HuH-7 (cell line): ENCODE data around the gene KIF5B.
"Not testable (repeated sequence)": the region's sequence is repeated elsewhere in the genome, so short reads cannot be mapped to it uniquely, and the experiment has no call there.

Experiments
- DNase-seq: peaks from one replicate; pipeline ENCODE4 v3.0.0; 2011; ENCODE audit warnings: low spot score

KIF5B gene

DNA sequence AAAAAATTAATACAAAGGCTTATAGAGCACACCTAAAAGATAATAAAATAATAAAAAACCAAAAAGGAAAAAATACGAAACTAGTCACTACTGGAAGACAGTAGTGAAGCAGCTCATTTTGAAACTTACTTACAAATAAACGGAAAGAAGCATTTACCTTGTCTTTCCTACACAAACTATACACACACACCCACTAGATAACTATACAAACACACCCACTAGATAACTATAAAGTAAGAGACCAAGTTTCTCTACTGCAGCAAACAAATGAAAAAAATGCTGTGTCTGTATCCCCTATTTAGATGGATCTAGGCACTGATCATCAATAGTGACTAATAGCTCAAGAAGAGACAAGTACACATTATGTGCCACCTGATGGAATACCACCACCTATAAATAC is 49.2 kb downstream of the KIF5B start:
- DNase-seq, result no peak

DNA sequence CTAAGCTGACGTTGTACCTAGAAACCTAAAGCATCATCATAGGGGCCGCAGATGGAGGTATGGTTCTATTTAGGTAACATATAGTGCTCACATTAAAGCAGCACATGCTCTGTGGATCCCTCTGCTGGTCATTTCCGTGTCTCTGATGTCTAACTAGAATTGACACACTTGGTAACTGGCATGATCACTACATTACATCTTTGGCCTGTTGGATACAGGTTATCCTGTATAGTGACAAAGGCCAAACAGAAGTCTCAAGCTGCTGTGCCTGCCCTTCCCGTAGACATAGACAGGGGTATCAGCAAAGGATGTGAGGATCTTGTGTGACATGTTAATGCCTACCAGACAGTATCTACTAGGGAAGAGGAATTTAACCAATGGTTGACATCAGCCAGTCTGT is 51.2 kb downstream of the KIF5B start:
- peak; percentile 52 for DNase-seq

DNA sequence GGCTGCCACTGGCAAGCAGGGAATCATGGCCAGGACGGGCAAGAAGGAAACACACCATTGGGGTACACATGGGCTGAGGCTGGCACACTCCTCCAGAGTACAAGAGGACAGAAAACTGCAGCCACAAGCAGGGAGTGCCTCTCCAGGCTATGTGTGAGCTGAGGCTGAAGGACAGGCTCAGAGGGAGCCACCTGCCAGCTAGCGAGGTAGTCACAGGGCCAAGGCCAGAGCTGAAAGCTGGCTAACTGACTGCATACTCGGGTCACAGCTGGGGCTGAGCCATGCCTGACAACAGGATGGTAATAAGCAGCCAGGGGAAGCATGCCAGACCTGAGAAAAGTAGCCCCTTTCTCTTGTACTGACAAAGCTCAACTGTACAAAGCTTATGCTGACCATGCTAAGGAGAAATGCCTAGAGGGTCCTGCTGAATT is 52.0 kb downstream of the KIF5B start:
- no peak for DNase-seq

DNA sequence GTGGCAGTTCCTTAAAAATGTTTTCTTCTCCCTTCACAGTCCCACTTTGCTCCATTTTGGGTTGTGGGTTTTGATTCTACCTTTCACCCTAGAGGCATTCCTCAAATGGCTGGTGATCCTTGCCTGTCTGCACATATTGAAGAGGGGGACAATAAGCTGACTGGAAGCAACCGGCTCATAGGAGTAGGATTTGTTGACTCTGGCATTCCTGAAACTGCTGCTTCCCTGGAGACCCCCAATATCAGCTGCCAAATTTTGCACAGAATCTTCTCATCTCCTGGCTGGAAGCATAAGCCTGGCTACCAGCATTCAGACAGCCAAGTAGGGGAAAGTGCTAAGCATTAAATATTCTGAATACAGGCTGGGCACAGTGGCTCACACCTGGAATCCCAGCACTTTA is 53.7 kb downstream of the KIF5B start:
- DNase-seq, result no peak

DNA sequence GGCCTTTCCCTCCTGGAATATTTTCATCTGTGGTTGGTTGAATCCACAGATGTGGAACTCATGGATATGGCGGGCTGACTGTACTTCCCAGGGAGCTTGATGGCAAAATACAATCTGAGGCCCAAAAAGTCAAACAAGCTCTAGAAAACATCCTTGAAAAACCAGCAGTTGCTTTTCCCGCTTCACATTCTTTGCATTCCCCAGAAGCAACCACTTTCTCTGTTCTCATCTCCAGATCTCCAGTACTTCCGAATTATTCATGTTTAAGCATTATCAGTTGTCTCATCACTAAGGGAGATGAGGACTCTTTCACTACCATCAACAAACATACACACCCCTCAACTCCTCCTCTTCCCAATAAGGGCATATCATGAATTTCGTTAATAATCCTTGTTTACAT is 55.3 kb downstream of the KIF5B start:
- DNase-seq, result no peak

DNA sequence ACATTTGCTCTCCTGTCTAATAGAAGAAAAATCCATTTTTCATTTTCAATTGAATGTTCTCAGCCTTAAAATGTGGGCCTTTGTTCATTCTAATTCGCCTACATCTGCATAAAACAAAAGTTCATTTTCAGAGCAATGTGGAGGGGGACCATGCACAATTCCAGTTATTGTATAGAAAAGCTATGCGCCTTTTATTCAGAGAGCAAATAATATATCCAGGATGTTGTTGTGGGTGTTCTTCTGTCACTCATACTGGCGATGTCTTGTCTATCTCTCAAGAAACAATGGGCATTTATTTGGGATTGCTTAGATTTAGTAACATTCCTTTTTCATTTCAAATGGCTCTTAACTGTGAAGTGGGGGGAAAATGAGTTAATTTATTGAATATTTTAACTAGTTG is 56.4 kb downstream of the KIF5B start:
- no peak for DNase-seq

DNA sequence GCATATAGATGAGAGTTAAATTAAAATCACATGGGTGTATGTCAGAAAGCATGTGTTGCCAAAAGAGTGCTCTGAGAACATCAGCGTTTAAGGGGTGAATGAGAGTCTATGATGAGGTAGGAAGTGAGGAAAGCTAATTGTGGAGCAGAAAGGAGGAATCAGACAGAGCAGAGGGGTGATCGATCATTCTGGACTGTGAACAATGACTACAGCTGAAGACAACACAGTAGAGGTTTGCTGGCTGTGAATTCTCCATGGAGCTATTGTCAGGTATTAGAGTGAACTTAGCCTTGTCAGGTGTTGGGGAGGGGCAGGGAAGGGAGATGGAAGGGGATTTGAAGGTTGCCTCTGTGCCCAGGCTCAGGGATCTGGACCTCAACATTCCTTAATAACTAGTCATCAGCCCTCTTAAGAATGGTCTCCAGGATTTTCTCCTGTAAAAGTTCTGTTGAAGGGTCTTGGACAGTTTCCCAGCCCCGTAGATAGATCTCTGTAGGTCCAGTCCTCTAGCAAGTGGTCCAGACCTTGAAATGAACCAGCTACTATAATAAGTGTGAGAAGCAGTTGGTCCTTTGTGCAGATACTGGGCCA is 57.1 kb downstream of the KIF5B start:
- DNase-seq, result no peak

DNA sequence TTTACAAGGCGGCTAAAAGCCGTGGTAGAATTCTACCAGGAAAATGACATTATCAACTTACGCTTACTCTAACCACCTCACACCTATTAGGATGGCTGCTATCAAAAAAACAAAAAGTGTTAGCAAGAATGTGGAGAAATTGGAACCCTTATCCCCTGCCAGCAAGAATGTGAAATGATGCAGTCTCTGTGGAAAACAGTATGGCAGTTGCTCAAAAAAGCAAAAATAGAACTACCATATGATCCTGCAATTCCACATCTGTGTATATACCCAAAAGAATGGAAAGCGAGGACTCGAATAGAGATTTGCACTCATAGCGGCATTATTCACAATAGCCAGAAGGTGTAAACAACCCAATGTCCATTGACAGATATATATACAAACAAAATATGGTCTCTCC is 61.3 kb downstream of the KIF5B start:
- DNase-seq, result no peak

DNA sequence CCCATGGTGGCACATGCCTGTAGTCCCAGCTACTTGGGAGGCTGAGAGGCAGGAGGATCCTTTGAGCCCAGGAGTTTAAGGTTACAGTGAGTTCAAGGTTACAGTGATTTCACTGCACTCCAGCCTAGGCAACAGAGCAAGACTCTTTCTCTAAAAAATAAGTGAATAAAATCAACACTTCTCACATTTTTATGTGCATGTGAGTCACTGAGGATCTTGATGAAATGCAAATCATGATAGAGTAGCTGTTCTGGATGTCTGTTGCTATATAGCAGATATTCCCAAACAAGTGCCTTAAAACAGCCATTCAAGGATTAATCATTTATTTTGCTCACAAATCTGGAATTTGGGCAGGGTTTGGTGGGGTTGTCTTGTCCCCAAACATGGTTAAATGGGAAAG is 65.3 kb downstream of the KIF5B start:
- DNase-seq, result no peak

DNA sequence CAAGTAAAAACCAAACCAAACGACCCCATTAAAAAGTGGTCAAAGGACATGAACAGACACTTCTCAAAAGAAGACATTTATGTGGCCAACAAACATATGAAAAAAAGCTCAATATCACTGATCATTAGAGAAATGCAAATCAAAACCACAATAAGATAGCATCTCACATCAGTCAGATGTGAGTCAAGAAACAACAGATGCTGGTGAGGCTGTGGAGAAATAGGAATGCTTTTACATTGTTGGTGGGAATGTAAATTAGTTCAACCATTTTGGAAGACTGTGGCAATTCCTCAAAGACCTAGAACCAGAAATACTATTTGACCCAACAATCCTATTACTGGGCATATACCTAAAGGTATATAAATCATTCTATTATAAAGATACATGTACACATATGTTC is 68.4 kb downstream of the KIF5B start:
- not testable (repeated sequence) for DNase-seq

DNA sequence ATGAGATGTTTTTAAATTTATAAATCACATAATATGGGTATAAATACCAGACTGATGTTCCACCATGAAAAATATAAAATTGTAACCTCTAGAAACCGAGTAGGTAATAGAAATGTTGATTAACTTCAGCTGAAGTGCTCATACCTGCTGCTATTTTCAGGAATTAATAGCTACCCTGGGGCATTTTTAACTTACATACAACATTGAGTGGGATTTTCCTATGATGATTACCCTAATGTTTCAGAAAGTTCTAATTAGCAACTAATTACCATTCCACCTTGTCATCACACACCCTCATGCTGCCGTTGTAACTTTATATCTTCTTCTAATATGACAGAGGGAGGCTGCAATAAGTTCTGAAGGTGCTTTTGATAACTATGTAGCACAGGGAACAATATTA is 74.1 kb downstream of the KIF5B start:
- DNase-seq, result no peak

DNA sequence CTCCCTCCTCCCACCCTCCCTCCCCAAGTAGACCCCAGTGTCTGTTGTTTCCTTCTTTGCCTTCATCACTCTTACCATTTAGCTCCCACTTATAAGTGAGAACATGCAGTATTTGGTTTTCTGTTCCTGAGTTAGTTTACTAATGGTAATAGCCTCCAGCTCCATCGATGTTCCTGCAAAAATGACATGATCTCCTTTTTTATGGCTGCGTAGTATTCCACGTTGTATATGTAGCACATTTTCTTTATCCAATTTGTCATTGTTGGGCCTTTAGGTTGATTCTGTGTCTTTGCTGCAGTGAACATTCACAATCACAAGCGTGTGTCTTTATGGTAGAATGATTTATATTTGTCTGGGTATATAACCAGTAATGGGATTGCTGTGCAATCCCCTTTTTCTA is 75.8 kb downstream of the KIF5B start:
- DNase-seq, result no peak

DNA sequence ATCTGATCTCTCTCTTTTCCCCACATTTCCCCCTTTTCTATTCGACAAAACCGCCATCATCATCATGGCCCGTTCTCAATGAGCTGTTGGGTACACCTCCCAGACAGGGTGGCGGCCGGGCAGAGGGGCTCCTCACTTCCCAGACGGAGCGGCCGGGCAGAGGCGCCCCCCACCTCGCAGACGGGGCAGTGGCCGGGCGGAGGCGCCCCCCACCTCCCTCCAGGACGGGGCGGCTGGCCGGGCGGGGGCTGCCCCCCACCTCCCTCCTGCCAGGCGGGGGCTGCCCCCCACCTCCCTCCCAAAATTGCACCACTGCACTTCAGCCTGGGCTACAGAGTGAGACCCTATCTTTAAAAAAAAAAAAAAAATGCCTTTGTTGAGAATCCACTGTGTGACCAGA is 77.2 kb downstream of the KIF5B start:
- not testable (repeated sequence) for DNase-seq

DNA sequence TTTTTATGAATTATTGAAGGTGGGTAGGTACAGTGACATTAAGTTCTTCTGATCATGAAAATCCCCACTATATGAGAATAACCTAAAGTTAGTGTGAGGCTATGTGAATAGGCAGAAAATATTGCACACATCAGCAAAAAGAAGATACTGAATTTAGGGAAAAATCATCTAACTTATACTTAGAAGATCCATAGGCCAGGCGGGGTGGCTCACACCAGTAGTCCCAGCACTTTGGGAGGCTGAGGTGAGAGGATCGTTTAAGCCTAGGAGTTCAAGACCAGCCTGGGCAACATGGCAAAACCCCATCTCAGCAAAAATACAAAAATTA is 78.1 kb downstream of the KIF5B start:
- DNase-seq, result no peak

DNA sequence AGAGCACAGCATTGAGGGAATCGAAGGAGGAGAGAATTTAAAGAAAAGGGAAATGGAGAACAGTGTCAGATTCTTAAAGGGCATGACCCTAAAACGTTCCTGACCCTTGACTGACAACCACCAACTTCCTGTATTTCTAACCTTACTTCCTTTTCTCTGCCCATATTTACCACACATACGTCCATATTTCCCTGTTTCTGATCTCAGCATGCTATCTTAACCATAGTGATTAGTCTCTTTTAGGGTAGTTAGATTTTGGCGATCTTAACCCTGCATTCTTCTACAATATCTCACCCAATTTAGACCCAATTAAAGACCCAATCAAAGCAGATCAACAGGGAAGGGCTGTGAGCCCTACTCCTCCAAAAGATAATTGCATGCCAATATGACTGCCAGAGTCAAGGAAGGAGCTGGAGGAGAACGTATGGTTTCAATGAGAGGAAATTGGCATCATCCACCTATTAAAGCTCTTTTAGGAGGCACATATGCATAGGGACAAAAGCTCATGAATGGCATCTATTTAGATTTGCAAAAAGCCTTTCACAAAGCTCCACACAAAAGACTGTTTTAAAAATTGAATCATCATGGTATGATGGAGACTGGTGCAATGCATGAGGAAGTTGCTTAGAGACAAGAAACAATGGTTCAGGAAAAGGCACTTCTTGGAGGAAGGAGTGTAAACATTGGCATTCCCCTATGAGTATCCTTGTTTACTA is 78.6 kb downstream of the KIF5B start:
- no peak for DNase-seq

DNA sequence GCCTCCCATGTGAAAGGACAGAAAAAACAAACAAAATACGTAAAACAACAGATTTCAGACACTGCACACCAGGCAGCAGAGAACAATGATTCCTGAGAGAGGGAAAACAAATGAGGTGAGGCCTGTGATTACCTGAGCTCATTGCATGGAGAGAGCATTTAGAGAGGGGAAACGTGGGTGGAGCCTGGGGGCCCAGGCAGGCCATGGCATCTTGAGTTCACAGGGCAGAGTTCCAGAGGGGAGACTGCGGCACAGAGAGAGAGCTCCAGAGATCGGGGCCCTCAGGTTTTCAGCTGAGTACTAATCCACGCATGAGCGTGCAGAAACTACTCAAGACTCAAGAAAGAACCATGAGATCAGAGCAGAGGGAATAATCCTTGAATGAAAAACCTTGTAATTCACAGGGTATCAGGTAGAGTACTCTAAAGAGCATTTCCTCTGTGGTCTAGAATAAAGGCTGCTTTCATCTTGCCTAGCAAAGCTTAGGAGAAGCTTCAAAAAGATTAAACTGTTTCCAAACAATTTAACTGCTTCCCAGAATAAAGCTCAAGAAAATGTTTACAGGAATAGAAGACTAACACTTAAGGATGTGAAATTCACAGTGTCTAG is 81.0 kb downstream of the KIF5B start:
- DNase-seq, result no peak

DNA sequence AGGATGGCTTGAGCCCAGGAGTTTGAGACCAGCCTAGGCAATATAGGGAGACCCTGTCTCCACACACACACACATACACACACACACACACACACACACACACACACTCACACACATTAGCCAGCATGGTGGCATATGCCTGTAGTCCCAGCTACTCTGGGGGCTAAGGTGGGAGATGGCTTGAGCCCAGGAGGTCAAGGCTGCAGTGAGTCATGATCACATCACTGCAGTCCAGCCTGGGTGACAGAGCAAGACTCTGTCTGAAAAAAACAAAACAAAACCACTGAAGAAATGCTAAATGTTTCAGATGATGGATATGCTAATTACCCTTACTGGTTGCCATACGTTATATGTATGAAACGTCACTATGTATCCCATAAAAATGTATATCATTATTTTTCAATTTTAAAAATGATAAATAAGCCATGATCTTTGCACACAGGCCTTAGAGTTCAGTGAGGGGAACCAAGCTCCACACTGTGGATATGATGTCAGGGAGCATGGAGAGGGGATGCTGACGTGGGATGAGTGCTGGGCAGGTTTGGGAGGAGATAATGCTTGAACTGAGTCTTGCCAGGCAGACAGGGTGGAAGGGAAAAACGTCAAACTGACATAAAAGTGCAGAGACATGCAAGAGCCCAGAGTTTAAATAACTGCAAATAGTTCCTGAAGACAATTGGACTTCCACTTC is 81.6 kb downstream of the KIF5B start:
- no peak for DNase-seq

DNA sequence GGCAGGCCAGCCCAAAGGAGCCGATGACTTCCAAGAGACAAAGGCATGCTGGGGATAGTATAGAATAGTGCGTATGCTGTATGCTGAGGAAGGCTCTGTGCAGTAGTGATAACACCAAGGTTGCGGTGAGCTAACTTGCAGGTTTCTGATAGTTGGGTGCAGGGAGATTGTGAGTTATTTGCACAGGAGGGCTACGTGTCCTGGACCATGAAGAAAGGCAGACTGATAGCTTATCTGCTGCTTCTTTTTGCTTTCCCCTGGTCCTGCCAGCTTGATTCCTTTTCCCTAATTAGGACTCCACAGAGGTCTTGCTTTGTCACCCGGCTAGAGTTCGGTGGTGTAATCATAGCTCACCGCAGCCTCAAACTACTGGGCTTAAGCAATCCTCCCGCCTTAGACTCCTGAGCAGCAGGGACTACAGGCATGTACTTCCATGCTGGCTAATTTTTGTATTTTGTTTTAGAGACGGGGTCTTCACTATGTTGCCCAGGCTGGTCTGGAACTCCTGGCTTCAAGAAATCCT is 83.6 kb downstream of the KIF5B start:
- no peak for DNase-seq

DNA sequence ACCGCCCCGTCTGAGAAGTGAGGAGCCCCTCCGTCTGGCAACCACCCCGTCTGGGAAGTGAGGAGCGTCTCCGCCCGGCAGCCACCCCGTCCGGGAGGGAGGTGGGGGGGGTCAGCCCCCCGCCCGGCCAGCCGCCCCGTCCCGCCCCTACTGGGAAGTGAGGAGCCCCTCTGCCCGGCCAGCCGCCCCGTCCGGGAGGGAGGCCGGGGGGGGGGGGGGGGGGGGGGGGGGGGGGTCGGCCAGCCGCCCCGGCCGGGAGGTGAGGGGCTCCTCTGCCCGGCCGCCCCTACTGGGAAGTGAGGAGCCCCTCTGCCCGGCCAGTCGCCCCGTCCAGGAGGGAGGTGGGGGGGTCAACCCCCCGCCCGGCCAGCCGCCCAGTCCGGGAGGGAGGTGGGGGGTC is 86.4 kb downstream of the KIF5B start:
- DNase-seq, result not testable (repeated sequence)

DNA sequence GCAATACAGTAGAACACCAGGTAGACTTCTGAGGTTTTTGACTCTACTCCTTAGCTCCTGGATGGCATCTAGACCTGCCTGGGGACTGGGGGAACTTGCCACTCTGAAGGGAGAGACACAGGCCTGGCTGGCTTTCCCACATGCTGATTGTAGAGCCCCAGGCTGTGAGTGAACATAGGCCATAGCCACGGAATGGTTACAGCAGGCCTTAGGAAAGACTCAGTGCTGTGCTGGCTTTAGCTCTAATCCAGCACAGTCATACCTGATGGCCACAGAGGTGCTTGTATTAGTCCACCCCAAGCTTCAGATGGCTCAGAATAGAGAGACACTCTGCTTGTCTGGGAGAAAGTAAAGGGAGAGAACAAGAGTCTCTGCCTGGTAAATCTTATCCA is 92.6 kb downstream of the KIF5B start:
- no peak for DNase-seq

DNA sequence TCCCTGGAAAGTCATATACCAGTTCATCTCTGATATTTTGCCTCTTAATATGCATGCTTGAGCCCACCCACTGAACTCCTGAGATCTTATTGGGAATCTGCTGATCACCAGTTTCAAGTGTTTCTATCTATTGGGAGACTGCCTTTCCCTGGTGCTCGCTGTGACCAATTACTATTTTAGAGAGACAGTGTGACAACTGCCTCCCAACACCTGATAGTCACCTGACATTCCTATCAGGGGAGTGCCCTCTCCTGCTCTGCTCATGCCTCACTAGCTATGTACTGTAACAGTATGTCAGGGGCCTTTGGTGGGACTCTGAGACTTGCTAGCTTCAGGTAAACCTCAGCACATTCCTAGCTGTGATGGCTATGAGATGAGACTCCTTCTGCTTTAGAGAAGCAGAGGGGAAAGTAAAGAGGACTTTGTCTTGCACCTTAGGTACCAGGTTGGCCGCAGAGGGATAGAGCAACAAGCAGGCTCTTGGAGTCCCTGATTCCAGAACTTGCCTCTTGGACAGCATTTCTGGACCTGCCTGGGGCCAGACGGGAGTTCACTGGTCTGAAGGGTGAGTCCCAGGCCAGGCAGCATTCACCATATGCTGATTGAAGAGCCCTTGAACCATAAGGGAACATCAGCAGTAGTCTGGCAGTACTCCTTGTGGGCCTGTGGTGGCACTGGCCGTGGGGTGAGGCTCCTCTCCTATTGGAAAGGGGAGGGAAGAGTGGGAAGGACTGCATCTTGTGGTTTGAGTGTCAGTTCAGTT is 93.2 kb downstream of the KIF5B start:
- no peak for DNase-seq
